ENCODE results near the gene NOVA2.

The NOVA2 gene

GRCh38 chr19:45889210-45889885 is 84.3 kb downstream of the NOVA2 start:
- TF ChIP-seq CTCF (IDR thresholded peaks at IDR 0.05; ENCODE audit: borderline replicate concordance, control extremely low read depth, extremely low read depth, insufficient read depth, missing control alignments), result no peak
- in situ Hi-C loops (cut with MboI; ENCODE audit: low sequenced_read_pairs, unreplicated experiment), result no loop called here
- no peak for DNase-seq (ENCODE audit: low spot score)

- DNase-seq (ENCODE audit: low spot score), result no peak
- in situ Hi-C loops (cut with MboI; ENCODE audit: low sequenced_read_pairs, unreplicated experiment), result no loop called here
- no peak for TF ChIP-seq CTCF (IDR thresholded peaks at IDR 0.05; ENCODE audit: borderline replicate concordance, control extremely low read depth, extremely low read depth, insufficient read depth, missing control alignments)
Measured at GRCh38 chr19:45887200-45887710, 86.4 kb downstream of the NOVA2 start.

GRCh38 chr19:45886427-45887199 is 87.1 kb downstream of the NOVA2 start:
- no peak for TF ChIP-seq CTCF (IDR thresholded peaks at IDR 0.05; ENCODE audit: borderline replicate concordance, control extremely low read depth, extremely low read depth, insufficient read depth, missing control alignments)
- in situ Hi-C loops (cut with MboI; ENCODE audit: low sequenced_read_pairs, unreplicated experiment), result no loop called here
- DNase-seq (ENCODE audit: low spot score), result peak; percentile 91

GRCh38 chr19:45885556-45886426 is 87.9 kb downstream of the NOVA2 start, which contains the start of gene IRF2BP1:
TSS of gene IRF2BP1 (minus strand) at chr19:45886141. CDS start at chr19:45885774, 367 bp downstream.
- DNase-seq (ENCODE audit: low spot score), result peak; percentile 91
- TF ChIP-seq CTCF (IDR thresholded peaks at IDR 0.05; ENCODE audit: borderline replicate concordance, control extremely low read depth, extremely low read depth, insufficient read depth, missing control alignments), result peak; percentile 12
- in situ Hi-C loops (cut with MboI; ENCODE audit: low sequenced_read_pairs, unreplicated experiment), result no loop called here

GRCh38 chr19:45884682-45885555 is 88.7 kb downstream of the NOVA2 start:
- no peak for TF ChIP-seq CTCF (IDR thresholded peaks at IDR 0.05; ENCODE audit: borderline replicate concordance, control extremely low read depth, extremely low read depth, insufficient read depth, missing control alignments)
- DNase-seq (ENCODE audit: low spot score), result peak; percentile 65
- in situ Hi-C loops (cut with MboI; ENCODE audit: low sequenced_read_pairs, unreplicated experiment), result no loop called here
